NOMO-1 treated with dmso at 0.1 percent for 144 hours (cell line): ENCODE measurements around the gene TMSB15B.
"Not testable (repeated sequence)": the region's sequence is repeated elsewhere in the genome, so short reads cannot be mapped to it uniquely, and the experiment has no call there.

Experiments
- DNase-seq: peaks from one replicate; lab custom pipeline; 2025; ENCODE audit not compliant: unreplicated experiment; lab: John Stamatoyannopoulos, UW

TMSB15B gene

GRCh38 chrX:103962411-103963278 lies at the start of gene TMSB15B:
Gene TMSB15B, plus strand, starts transcription at chrX:103962627.
- DNase-seq = not testable (repeated sequence)

GRCh38 chrX:103913356-103914020 lies 48.9 kb upstream of the TMSB15B start:
- DNase-seq = no peak

- peak; percentile 3 for DNase-seq
Observed at GRCh38 chrX:103918050-103918449, 44.4 kb upstream of the TMSB15B start.

GRCh38 chrX:103918571-103919269 lies 43.7 kb upstream of the TMSB15B start:
- DNase-seq = peak; percentile 7

- peak; percentile 38 for DNase-seq
Observed at GRCh38 chrX:103919270-103919637, 43.2 kb upstream of the TMSB15B start.

GRCh38 chrX:103920515-103920914 lies 41.9 kb upstream of the TMSB15B start:
- not testable (repeated sequence) for DNase-seq

GRCh38 chrX:103927030-103927429 lies 35.4 kb upstream of the TMSB15B start:
- DNase-seq = no peak

GRCh38 chrX:103927633-103928032 lies 34.8 kb upstream of the TMSB15B start:
- DNase-seq = no peak

- DNase-seq = no peak
Observed at GRCh38 chrX:103932133-103932532, 30.3 kb upstream of the TMSB15B start.

GRCh38 chrX:103940257-103940656 lies 22.2 kb upstream of the TMSB15B start:
- DNase-seq = not testable (repeated sequence)

- DNase-seq = peak; percentile 0
Observed at GRCh38 chrX:103941201-103941975, 21.0 kb upstream of the TMSB15B start.

- DNase-seq = no peak
Observed at GRCh38 chrX:103949506-103949905, 12.9 kb upstream of the TMSB15B start.

- no peak for DNase-seq
Observed at GRCh38 chrX:103953353-103953752, 9.1 kb upstream of the TMSB15B start.

- no peak for DNase-seq
Observed at GRCh38 chrX:103954259-103954658, 8.2 kb upstream of the TMSB15B start.

- not testable (repeated sequence) for DNase-seq
Observed at GRCh38 chrX:103960599-103960998, 1.8 kb upstream of the TMSB15B start.

GRCh38 chrX:103983508-103983907 lies 21.1 kb downstream of the TMSB15B start:
- not testable (repeated sequence) for DNase-seq

GRCh38 chrX:103999234-103999633 lies 36.8 kb downstream of the TMSB15B start:
- DNase-seq = no peak

- no peak for DNase-seq
Observed at GRCh38 chrX:104008831-104009230, 46.4 kb downstream of the TMSB15B start.

GRCh38 chrX:104013158-104013557 lies 50.7 kb downstream of the TMSB15B start:
- DNase-seq = no peak

GRCh38 chrX:104013606-104014005 lies 51.2 kb downstream of the TMSB15B start, which contains the start of gene H2BW1:
Gene H2BW1, minus strand, starts transcription at chrX:104013708. Its CDS starts 132 bp downstream, at chrX:104013576.
- no peak for DNase-seq

- DNase-seq = not testable (repeated sequence)
Observed at GRCh38 chrX:104015576-104015975, 53.1 kb downstream of the TMSB15B start.
